HepG2 (cell line): ENCODE results near the gene CHST11. TPM values are rescaled to one million over a fixed set of nuclear protein-coding genes. Genes with fewer than 3 reads are reported as not detected.

Source experiments
- ATAC-seq: fragments of 200-7000 bp; cut with Tn5 transposase; 3 replicates; pipeline ENCODE4 v1.9.1; 2020; ENCODE audit warnings: mild to moderate bottlenecking, moderate library complexity
- BruUV-seq: library from RNA; stranded (reverse); fragments of 400-500 nt; replicated peaks from 2 replicates; lab custom pipeline; 2021; lab: Mats Ljungman, UMichigan
- CTCF ChIA-PET: fragments of 300-600 bp; formaldehyde crosslinking; extraction: SDS; loops from one replicate; lab custom pipeline; 2021; ENCODE audit warnings: low total read pairs, inconsistent platforms, low intra/inter-chr PET ratio; lab: Yijun Ruan, JAX
- POLR2A ChIA-PET: fragments of 350-600 bp; sonication (Branson Sonifier 250); formaldehyde crosslinking; loops from one replicate; lab custom pipeline; 2020; ENCODE audit warnings: antibody characterized with exemption, inconsistent platforms; lab: Yijun Ruan, JAX
- DNase-seq: peaks from one replicate; pipeline ENCODE4 v3.0.0-alpha.2; 2015; ENCODE audit warnings: low spot score
- FAIRE-seq: peaks from 3 replicates; lab custom pipeline; 2011; peaks lifted over from hg19 to GRCh38; lab: Jason Lieb, UNC
- H2AFZ ChIP-seq: one replicate; pipeline ENCODE4 v1.6.1; 2011; ENCODE audit warnings: low read length, inconsistent platforms
- H3K27ac ChIP-seq: fragments of 300-600 bp; 3 replicates; pipeline ENCODE4 v1.8.0; 2011; ENCODE audit warnings: mixed run types, mild to moderate bottlenecking, mixed read lengths, low read length, inconsistent platforms; ENCODE audit not compliant: insufficient read depth; ENCODE audit errors: extremely low read length
- H3K27me3 ChIP-seq, 2 experiments: fragments of 200-600 bp in 1 of 2; 2 replicates in 1 of 2; 3 replicates in 1 of 2; pipeline versions ENCODE4 v1.6.0 to v1.8.0; 2011; ENCODE audit warnings: low read length in 2 of 2, mild to moderate bottlenecking in 2 of 2, moderate library complexity in 2 of 2, inconsistent platforms in 1 of 2; ENCODE audit not compliant: insufficient read depth in 2 of 2, control insufficient read depth in 1 of 2
- H3K36me3 ChIP-seq, 2 experiments: fragments of 200-600 bp in 1 of 2; replicated peaks in 1 of 2; 2 replicates in 1 of 2; 3 replicates in 1 of 2; pipeline versions ENCODE4 v1.5.1 to v1.8.0; 2011; ENCODE audit warnings: low read length in 2 of 2, inconsistent platforms in 1 of 2; ENCODE audit not compliant: insufficient read depth in 2 of 2, control insufficient read depth in 1 of 2
- H3K4me1 ChIP-seq: 2 replicates; pipeline ENCODE4 v1.5.1; 2012; ENCODE audit warnings: low read length, inconsistent platforms; ENCODE audit not compliant: insufficient read depth
- H3K4me2 ChIP-seq: 2 replicates; pipeline ENCODE4 v1.6.0; 2011; ENCODE audit warnings: low read depth, low read length, inconsistent platforms
- H3K4me3 ChIP-seq, 3 experiments: fragments of 200-600 bp in 1 of 3; sonication (generic), shearing (Covaris generic) in 1 of 3; replicated peaks in 1 of 3; 2 replicates each; pipeline ENCODE4 v1.5.1; 2011 to 2016; ENCODE audit warnings: low read length in 3 of 3, inconsistent platforms in 2 of 3, low read depth in 2 of 3, mild to moderate bottlenecking in 2 of 3, control low read depth in 1 of 3, mixed read lengths in 1 of 3; ENCODE audit not compliant: insufficient read depth in 1 of 3
- H3K79me2 ChIP-seq: one replicate; pipeline ENCODE4 v1.6.1; 2011; ENCODE audit warnings: low read length, inconsistent platforms; ENCODE audit not compliant: insufficient read depth
- H3K9ac ChIP-seq: 2 replicates; pipeline ENCODE4 v1.6.0; 2011; ENCODE audit warnings: mild to moderate bottlenecking, low read depth, low read length, inconsistent platforms; ENCODE audit not compliant: insufficient read depth
- H3K9me3 ChIP-seq: 2 replicates; pipeline ENCODE4 v1.5.1; 2012; ENCODE audit warnings: mild to moderate bottlenecking, low read length
- H4K20me1 ChIP-seq: 2 replicates; pipeline ENCODE4 v1.6.0; 2011; ENCODE audit warnings: inconsistent platforms, mild to moderate bottlenecking, low read length, moderate library complexity; ENCODE audit not compliant: insufficient read depth
- CAMTA2 ChIP-seq: sonication (generic); formaldehyde crosslinking; IDR thresholded peaks from 2 replicates; pipeline ENCODE4 v1.4.0; 2020; ENCODE audit warnings: mild to moderate bottlenecking, missing genetic modification reagents, borderline replicate concordance
- FOXA3 ChIP-seq: IDR thresholded peaks from 2 replicates; pipeline ENCODE4 v1.6.1; 2016; ENCODE audit warnings: missing genetic modification reagents, missing compliant biosample characterization
- FOXP1 ChIP-seq, 2 experiments: fragments of 450-650 bp in 1 of 2; IDR thresholded peaks; 2 replicates each; pipeline ENCODE4 v1.6.1; 2017 to 2018; ENCODE audit warnings: antibody characterized with exemption in 1 of 2
- IRX3 ChIP-seq: sonication (generic); formaldehyde crosslinking; IDR thresholded peaks from 2 replicates; pipeline ENCODE4 v1.8.1; 2023; ENCODE audit warnings: mild to moderate bottlenecking, low read depth, missing genetic modification reagents, borderline replicate concordance
- LCORL ChIP-seq, 2 experiments: fragments of 450-650 bp in 1 of 2; sonication (generic) in 1 of 2; formaldehyde crosslinking in 1 of 2; IDR thresholded peaks; 2 replicates each; pipeline versions ENCODE4 v1.5.0 to v1.6.1; 2017 to 2020; ENCODE audit warnings: antibody characterized with exemption in 1 of 2, missing genetic modification reagents in 1 of 2
- NCOA1 ChIP-seq: sonication (generic); formaldehyde crosslinking; IDR thresholded peaks from 2 replicates; pipeline ENCODE4 v1.9.0; 2021; ENCODE audit warnings: missing genetic modification reagents
- NFAT5 ChIP-seq: sonication (generic); formaldehyde crosslinking; IDR thresholded peaks from 2 replicates; pipeline ENCODE4 v1.4.0; 2020; ENCODE audit warnings: missing genetic modification reagents
- STAG1 ChIP-seq: sonication (generic); formaldehyde crosslinking; IDR thresholded peaks from 2 replicates; pipeline ENCODE4 v1.4.0; 2020; ENCODE audit warnings: missing genetic modification reagents
- TCF12 ChIP-seq, 2 experiments: fragments of 450-650 bp in 1 of 2; sonication (generic) in 1 of 2; formaldehyde crosslinking in 1 of 2; IDR thresholded peaks; 2 replicates each; pipeline versions ENCODE4 v1.6.1 to v1.8.0; 2017 to 2022; ENCODE audit warnings: antibody characterized with exemption in 1 of 2, mild to moderate bottlenecking in 1 of 2, missing genetic modification reagents in 1 of 2, moderate library complexity in 1 of 2
- ZBTB46 ChIP-seq: sonication (generic); formaldehyde crosslinking; IDR thresholded peaks from 2 replicates; pipeline ENCODE4 v1.4.0; 2020; ENCODE audit warnings: mild to moderate bottlenecking, missing genetic modification reagents, borderline replicate concordance
- WGBS: methylation state at CpG from one replicate; pipeline ENCODE4 v1.1.6; 2017; ENCODE audit warnings: low lambda C conversion rate; 5-methylcytosine and 5-hydroxymethylcytosine counted together
- in situ Hi-C: cut with HindIII; loops from 2 replicates; pipeline ENCODE4 v1.10.0; 2017; ENCODE audit warnings: low pct_unique_long_range_greater_than_20kb; ENCODE audit not compliant: extremely low pct_ligation_motif_present
- intact Hi-C: fragments of 100-400 bp; cut with micrococcal nuclease; formaldehyde crosslinking; loops from one replicate; pipeline ENCODE4 v1.10.0; 2022; ENCODE audit not compliant: unreplicated experiment
- polyA plus RNA-seq, 8 experiments: library from polyadenylated mRNA; depleted of rRNA in 3 of 8; stranded (reverse) in 7 of 8; unstranded in 1 of 8; fragments of >200 nt; fragmentation: Illumina TruSeq in 4 of 8; extraction: Trizol in 4 of 8; gene quantifications; 2 replicates each; pipeline versions ENCODE4 v1.2.1 to v1.2.3, GENCODE V29; 2011 to 2016; ENCODE audit warnings: low read depth in 4 of 8, missing spikeins in 1 of 8, mixed read lengths in 1 of 8; ENCODE audit not compliant: insufficient read depth in 1 of 8
- total RNA-seq, 5 experiments: library from RNA; depleted of rRNA; stranded (reverse); fragments of >200 nt; fragmentation: Illumina TruSeq; extraction: Trizol; gene quantifications; 2 replicates each; pipeline ENCODE4 v1.2.3, GENCODE V29; 2016; ENCODE audit warnings: low read depth in 1 of 5
- TF ChIP-seq, protein P1 (sequence below): sonication (generic); formaldehyde crosslinking; IDR thresholded peaks from 2 replicates; pipeline ENCODE4 v1.4.0; 2020; ENCODE audit warnings: low read depth, mild to moderate bottlenecking, missing genetic modification reagents

The CHST11 gene
- total and polyA plus RNA-seq, 2 of the 13 experiments (the other 11 are each of a cell fraction or from before 2014, with no cell fraction given) = 0.15 TPM; not detected in 1

GRCh38 chr12:104588047-104588920 lies 131.5 kb downstream of the CHST11 start:
- ChIA-PET POLR2A (no interaction called here), CTCF (no interaction called here)
- no peak overlapping the region for H3K4me2 ChIP-seq
- H3K27ac ChIP-seq = no peak overlapping the region
- H3K79me2 ChIP-seq = no peaks in the 10 kb centered on the region
- intact Hi-C loops (no loop called here), in situ Hi-C loops (no loop called here)
- TF ChIP-seq, protein P1, sequence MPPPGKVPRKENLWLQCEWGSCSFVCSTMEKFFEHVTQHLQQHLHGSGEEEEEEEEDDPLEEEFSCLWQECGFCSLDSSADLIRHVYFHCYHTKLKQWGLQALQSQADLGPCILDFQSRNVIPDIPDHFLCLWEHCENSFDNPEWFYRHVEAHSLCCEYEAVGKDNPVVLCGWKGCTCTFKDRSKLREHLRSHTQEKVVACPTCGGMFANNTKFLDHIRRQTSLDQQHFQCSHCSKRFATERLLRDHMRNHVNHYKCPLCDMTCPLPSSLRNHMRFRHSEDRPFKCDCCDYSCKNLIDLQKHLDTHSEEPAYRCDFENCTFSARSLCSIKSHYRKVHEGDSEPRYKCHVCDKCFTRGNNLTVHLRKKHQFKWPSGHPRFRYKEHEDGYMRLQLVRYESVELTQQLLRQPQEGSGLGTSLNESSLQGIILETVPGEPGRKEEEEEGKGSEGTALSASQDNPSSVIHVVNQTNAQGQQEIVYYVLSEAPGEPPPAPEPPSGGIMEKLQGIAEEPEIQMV (CRISPR knock-in tag) = no peak
- TF ChIP-seq FOXA3 (CRISPR knock-in tag) = no peak
- TF ChIP-seq ZBTB46 (CRISPR knock-in tag) = no peak
- TF ChIP-seq FOXP1 (IDR thresholded peaks at IDR 0.05) = no peak
- no peak for TF ChIP-seq FOXP1 (CRISPR knock-in tag; IDR thresholded peaks at IDR 0.05)
- TF ChIP-seq CAMTA2 (CRISPR knock-in tag) = no peak
- TF ChIP-seq NFAT5 (CRISPR knock-in tag) = no peak
- TF ChIP-seq TCF12 (IDR thresholded peaks at IDR 0.05) = no peak
- no peak for TF ChIP-seq TCF12 (CRISPR knock-in tag; IDR thresholded peaks at IDR 0.05)
- TF ChIP-seq IRX3 (CRISPR knock-in tag) = no peak
- no peak for TF ChIP-seq STAG1 (CRISPR knock-in tag)
- TF ChIP-seq NCOA1 (CRISPR knock-in tag) = no peak
- no peak for TF ChIP-seq LCORL (IDR thresholded peaks at IDR 0.05)
- no peak for TF ChIP-seq LCORL (CRISPR knock-in tag; IDR thresholded peaks at IDR 0.05)
- DNase-seq (no peak), FAIRE-seq (no peak), ATAC-seq (no peak)
- no peaks in the 10 kb centered on the region for H3K36me3 ChIP-seq
- no peak overlapping the region for H3K9ac ChIP-seq
- no peaks in the 10 kb centered on the region for H3K4me1 ChIP-seq
- no peak overlapping the region for H2AFZ ChIP-seq
- H3K9me3 ChIP-seq = no peaks in the 10 kb centered on the region
- H3K27me3 ChIP-seq = peaks cover 0 to 25% of the 10 kb centered on the region in 2 experiments; a peak in 1 of 5 replicates
- BruUV-seq = no TSS peak
- no peak overlapping the region for H3K4me3 ChIP-seq
- WGBS = 16% methylated on average over 10 of the region's 11 CpGs
- H4K20me1 ChIP-seq = no peaks in the 10 kb centered on the region
